SK-N-SH treated with all-trans-retinoic acid at 6 μM for 48 hours (cell line): ENCODE results near the gene TNFRSF18.

Source experiments
- ATAC-seq: fragments of 200-7000 bp; cut with Tn5 transposase; 3 replicates; pipeline ENCODE4 v1.9.1; 2020; ENCODE audit warnings: mild to moderate bottlenecking, moderate library complexity
- ARNTL ChIP-seq: fragments of 450-650 bp; formaldehyde crosslinking; IDR thresholded peaks from 2 replicates; pipeline ENCODE4 v1.5.0; 2020; ENCODE audit warnings: low read depth, mild to moderate bottlenecking, moderate library complexity, borderline replicate concordance
- CSRNP3 ChIP-seq: fragments of 250-450 bp; sonication (Bioruptor Pico); IDR thresholded peaks from 2 replicates; pipeline ENCODE4 v1.5.1; 2021; ENCODE audit warnings: mild to moderate bottlenecking, moderate library complexity
- ESRRG ChIP-seq: fragments of 250-450 bp; sonication (Bioruptor Pico); IDR thresholded peaks from 2 replicates; pipeline ENCODE4 v1.6.1; 2021; ENCODE audit warnings: mild to moderate bottlenecking
- GLIS3 ChIP-seq: fragments of 250-450 bp; sonication (Bioruptor Pico); IDR thresholded peaks from 2 replicates; pipeline ENCODE4 v1.5.0; 2020; ENCODE audit warnings: mild to moderate bottlenecking, moderate library complexity
- ISL1 ChIP-seq: fragments of 250-450 bp; sonication (Bioruptor Pico); IDR thresholded peaks from 2 replicates; pipeline ENCODE4 v2.1.2; 2022; ENCODE audit warnings: mild to moderate bottlenecking, moderate library complexity
- OSR1 ChIP-seq: fragments of 250-450 bp; sonication (Bioruptor Pico); IDR thresholded peaks from 2 replicates; pipeline ENCODE4 v1.8.0; 2022; ENCODE audit warnings: moderate library complexity, mild to moderate bottlenecking, inconsistent platforms
- PATZ1 ChIP-seq: fragments of 250-450 bp; sonication (Bioruptor Pico); IDR thresholded peaks from 2 replicates; pipeline ENCODE4 v1.8.0; 2020; ENCODE audit warnings: mild to moderate bottlenecking, moderate library complexity, borderline replicate concordance
- POU6F1 ChIP-seq: fragments of 250-450 bp; sonication (Bioruptor Pico); IDR thresholded peaks from 2 replicates; pipeline ENCODE4 v1.8.0; 2021; ENCODE audit warnings: low read depth, mild to moderate bottlenecking, moderate library complexity, borderline replicate concordance
- PPARA ChIP-seq: fragments of 250-450 bp; sonication (Bioruptor Pico); IDR thresholded peaks from 2 replicates; pipeline ENCODE4 v1.5.0; 2020; ENCODE audit warnings: mild to moderate bottlenecking, borderline replicate concordance
- RARB ChIP-seq: fragments of 250-450 bp; sonication (Bioruptor Pico); IDR thresholded peaks from 2 replicates; pipeline ENCODE4 v1.8.0; 2021; ENCODE audit warnings: mild to moderate bottlenecking, moderate library complexity
- SNAI2 ChIP-seq: fragments of 250-450 bp; sonication (Bioruptor Pico); IDR thresholded peaks from 2 replicates; pipeline ENCODE4 v1.5.0; 2020; ENCODE audit warnings: mild to moderate bottlenecking, moderate library complexity
- TOX ChIP-seq: fragments of 250-450 bp; sonication (Bioruptor Pico); IDR thresholded peaks from 2 replicates; pipeline ENCODE4 v1.8.0; 2021; ENCODE audit warnings: mild to moderate bottlenecking, moderate library complexity, borderline replicate concordance
- ZC3H10 ChIP-seq: fragments of 250-450 bp; sonication (Bioruptor Pico); IDR thresholded peaks from 2 replicates; pipeline ENCODE4 v1.5.1; 2021; ENCODE audit warnings: mild to moderate bottlenecking, moderate library complexity
- ZFP3 ChIP-seq: fragments of 250-450 bp; sonication (Bioruptor Pico); IDR thresholded peaks from 2 replicates; pipeline ENCODE4 v1.5.0; 2020; ENCODE audit warnings: mild to moderate bottlenecking, moderate library complexity
- ZNF565 ChIP-seq: fragments of 450-650 bp; formaldehyde crosslinking; conservative IDR thresholded peaks from 2 replicates; pipeline ENCODE4 v1.5.0; 2020; ENCODE audit warnings: low read depth, mild to moderate bottlenecking, moderate library complexity
- ZNF70 ChIP-seq: fragments of 450-650 bp; formaldehyde crosslinking; IDR thresholded peaks from 2 replicates; pipeline ENCODE4 v1.5.0; 2020; ENCODE audit warnings: mild to moderate bottlenecking, moderate library complexity
- ZNF8 ChIP-seq: fragments of 450-650 bp; formaldehyde crosslinking; IDR thresholded peaks from 2 replicates; pipeline ENCODE4 v1.5.0; 2020; ENCODE audit warnings: mild to moderate bottlenecking, moderate library complexity
- TF ChIP-seq, protein P1 (sequence below): fragments of 250-450 bp; sonication (Bioruptor Pico); IDR thresholded peaks from 2 replicates; pipeline ENCODE4 v1.5.1; 2020; ENCODE audit warnings: low read depth, mild to moderate bottlenecking, moderate library complexity
- TF ChIP-seq, protein P2 (sequence below): fragments of 250-450 bp; sonication (Bioruptor Pico); IDR thresholded peaks from 2 replicates; pipeline ENCODE4 v1.5.0; 2020; ENCODE audit warnings: mild to moderate bottlenecking, moderate library complexity

Gene TNFRSF18

GRCh38 chr1:1216770-1217620 lies 10.6 kb upstream of the TNFRSF18 start (continued):
- TF ChIP-seq RARB (CRISPR knock-in tag): no peak
- no peak for TF ChIP-seq ZNF8 (CRISPR knock-in tag)
- no peak for TF ChIP-seq ARNTL (CRISPR knock-in tag)
- TF ChIP-seq SNAI2: no peak
- no peak for TF ChIP-seq ZNF70 (CRISPR knock-in tag)
- TF ChIP-seq, all 23 proteins: peak for 0

DNA sequence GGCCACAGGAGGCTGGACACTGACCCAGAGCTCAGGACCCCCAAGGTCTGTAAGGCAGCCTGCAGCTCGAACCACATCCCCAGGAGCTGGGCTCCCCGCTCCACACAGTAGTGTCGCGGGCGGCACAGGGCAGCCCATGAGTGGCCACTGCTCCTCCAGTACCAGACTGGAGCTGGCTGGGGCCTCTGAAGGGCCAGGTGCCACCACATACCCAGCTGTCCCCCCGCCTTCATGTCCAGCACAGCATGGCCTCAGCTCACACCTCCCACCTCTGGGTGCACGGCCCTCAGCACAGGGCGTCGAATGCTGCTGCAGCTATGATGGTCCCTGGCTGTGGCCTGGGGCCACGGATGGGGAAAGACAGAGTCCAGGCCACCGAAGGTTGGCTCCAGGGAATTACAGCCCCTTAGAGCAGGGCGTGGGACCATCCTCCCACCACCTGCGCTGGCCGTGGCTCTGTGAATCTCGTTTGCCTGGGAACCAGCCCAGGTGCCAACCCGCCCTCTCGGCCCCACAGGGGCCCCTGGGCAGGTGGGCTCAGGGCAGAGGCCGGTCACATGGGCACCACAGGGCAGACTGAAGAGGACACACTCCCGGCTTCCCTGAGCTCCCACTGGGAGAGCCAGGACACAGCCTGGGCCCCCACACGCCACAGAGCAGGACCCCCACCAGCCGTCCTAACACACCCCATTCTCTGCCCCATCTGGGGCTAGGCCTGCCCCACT lies 9.7 kb upstream of the TNFRSF18 start:
- no peak; the same call in 2 of the 3 replicates for ATAC-seq
- no peak for TF ChIP-seq ESRRG (CRISPR knock-in tag)
- TF ChIP-seq SNAI2: no peak
- TF ChIP-seq PATZ1 (CRISPR knock-in tag): no peak
- TF ChIP-seq, protein P1, sequence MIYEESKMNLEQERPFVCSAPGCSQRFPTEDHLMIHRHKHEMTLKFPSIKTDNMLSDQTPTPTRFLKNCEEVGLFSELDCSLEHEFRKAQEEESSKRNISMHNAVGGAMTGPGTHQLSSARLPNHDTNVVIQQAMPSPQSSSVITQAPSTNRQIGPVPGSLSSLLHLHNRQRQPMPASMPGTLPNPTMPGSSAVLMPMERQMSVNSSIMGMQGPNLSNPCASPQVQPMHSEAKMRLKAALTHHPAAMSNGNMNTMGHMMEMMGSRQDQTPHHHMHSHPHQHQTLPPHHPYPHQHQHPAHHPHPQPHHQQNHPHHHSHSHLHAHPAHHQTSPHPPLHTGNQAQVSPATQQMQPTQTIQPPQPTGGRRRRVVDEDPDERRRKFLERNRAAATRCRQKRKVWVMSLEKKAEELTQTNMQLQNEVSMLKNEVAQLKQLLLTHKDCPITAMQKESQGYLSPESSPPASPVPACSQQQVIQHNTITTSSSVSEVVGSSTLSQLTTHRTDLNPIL (CRISPR knock-in tag): no peak
- TF ChIP-seq ZNF70 (CRISPR knock-in tag): no peak
- TF ChIP-seq POU6F1: no peak
- TF ChIP-seq, protein P2, sequence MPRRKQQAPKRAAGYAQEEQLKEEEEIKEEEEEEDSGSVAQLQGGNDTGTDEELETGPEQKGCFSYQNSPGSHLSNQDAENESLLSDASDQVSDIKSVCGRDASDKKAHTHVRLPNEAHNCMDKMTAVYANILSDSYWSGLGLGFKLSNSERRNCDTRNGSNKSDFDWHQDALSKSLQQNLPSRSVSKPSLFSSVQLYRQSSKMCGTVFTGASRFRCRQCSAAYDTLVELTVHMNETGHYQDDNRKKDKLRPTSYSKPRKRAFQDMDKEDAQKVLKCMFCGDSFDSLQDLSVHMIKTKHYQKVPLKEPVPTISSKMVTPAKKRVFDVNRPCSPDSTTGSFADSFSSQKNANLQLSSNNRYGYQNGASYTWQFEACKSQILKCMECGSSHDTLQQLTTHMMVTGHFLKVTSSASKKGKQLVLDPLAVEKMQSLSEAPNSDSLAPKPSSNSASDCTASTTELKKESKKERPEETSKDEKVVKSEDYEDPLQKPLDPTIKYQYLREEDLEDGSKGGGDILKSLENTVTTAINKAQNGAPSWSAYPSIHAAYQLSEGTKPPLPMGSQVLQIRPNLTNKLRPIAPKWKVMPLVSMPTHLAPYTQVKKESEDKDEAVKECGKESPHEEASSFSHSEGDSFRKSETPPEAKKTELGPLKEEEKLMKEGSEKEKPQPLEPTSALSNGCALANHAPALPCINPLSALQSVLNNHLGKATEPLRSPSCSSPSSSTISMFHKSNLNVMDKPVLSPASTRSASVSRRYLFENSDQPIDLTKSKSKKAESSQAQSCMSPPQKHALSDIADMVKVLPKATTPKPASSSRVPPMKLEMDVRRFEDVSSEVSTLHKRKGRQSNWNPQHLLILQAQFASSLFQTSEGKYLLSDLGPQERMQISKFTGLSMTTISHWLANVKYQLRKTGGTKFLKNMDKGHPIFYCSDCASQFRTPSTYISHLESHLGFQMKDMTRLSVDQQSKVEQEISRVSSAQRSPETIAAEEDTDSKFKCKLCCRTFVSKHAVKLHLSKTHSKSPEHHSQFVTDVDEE: no peak
- no peak for TF ChIP-seq ZC3H10
- TF ChIP-seq CSRNP3: no peak
- no peak for TF ChIP-seq GLIS3 (CRISPR knock-in tag)
- no peak for TF ChIP-seq PPARA
- no peak for TF ChIP-seq ISL1
- no peak for TF ChIP-seq ZNF565 (CRISPR knock-in tag)
- TF ChIP-seq TOX: no peak
- no peak for TF ChIP-seq ARNTL (CRISPR knock-in tag)
- TF ChIP-seq ZFP3: no peak

DNA sequence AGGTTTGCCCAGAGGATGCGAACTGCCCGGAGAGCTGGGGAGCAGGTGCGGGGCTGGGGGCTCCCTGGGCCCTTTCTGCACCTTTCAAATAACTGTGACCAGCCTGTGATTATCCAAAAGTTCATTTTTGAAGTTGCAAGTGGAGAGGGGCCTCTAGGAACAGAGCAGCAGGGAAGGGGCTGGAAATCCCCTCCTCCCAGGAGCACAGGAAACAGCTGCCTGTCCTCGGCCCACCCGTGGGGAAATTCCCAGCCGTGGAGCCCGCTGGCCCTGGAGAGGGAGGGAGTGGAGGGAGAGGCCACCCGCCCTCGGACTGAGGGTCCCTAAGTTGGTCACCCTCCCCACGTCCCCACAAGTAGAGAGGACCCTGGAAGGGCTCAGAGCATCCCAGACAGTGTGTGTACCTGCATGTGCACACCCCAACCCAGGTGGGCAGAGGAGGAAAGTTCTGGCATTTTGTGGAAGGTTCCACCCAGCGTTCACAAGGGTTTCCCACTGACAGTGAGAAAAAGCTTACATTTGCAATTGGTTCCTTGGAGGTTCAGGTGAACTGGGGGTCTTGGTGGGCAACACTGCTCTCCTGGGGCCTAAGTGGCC lies 8.8 kb upstream of the TNFRSF18 start:
- no peak; the same call in 2 of the 3 replicates for ATAC-seq
- TF ChIP-seq CSRNP3 (no peak), ZC3H10 (no peak), PATZ1 (CRISPR knock-in tag) (no peak), OSR1 (CRISPR knock-in tag) (no peak), ZNF565 (CRISPR knock-in tag) (no peak)
